Measurements from ENCODE around the gene NECTIN4. TPM values are rescaled to one million over a fixed set of nuclear protein-coding genes. Genes with fewer than 3 reads are reported as not detected.

Gene NECTIN4
- total and polyA plus RNA-seq, 10 of the 15 experiments (the other 5 are each of a cell fraction or from before 2014, with no cell fraction given) = 2.8 to 8.7 (median 3.7) TPM

GRCh38 chr1:161083748-161084596, 5.4 kb downstream of the NECTIN4 start:
- SMC1A ChIA-PET (ENCODE audit: uncharacterized antibody, unreplicated experiment) = interaction anchor here (1.6 to 2.7 kb wide), 3 partner anchors 10 to 13 kb away, joined by 3 to 8 read pairs (median 4); no protein-coding TSS in a partner anchor
- no TSS peak for BruUV-seq (replicated peaks)
- FAIRE-seq = no peak
- Histone ChIP-seq H2AFZ (ENCODE audit: control insufficient read depth, low read depth, low read length) (no peak overlapping the region), H3K9ac (ENCODE audit: control insufficient read depth, insufficient read depth, low read length) (no peak overlapping the region), H4K20me1 (ENCODE audit: control insufficient read depth, insufficient read depth) (no peaks in the 10 kb centered on the region), H3K4me2 (ENCODE audit: control insufficient read depth, insufficient read depth) (no peak overlapping the region), H3K27me3 (replicated peaks in 1 of 2; ENCODE audit: control insufficient read depth in 2 of 2, insufficient read depth in 2 of 2, low read length in 1 of 2) (no peaks in the 10 kb centered on the region), H3K27ac (ENCODE audit: control insufficient read depth, insufficient read depth) (no peak overlapping the region), H3K9me3 (replicated peaks; ENCODE audit: control insufficient read depth, insufficient read depth, low read length) (no peaks in the 10 kb centered on the region), H3K79me2 (ENCODE audit: control insufficient read depth, insufficient read depth, low read length) (no peaks in the 10 kb centered on the region), H3K36me3 (ENCODE audit: control insufficient read depth in 2 of 2, insufficient read depth in 2 of 2, low read length in 1 of 2) (no peaks in the 10 kb centered on the region), H3K4me3 (no peak overlapping the region), H3K4me1 (ENCODE audit: control insufficient read depth, insufficient read depth, low read length) (no peaks in the 10 kb centered on the region; the same call in 1 of the 2 replicates)
- in situ Hi-C loops (cut with MboI) = no loop called here
- RAD21 ChIA-PET (ENCODE audit: unreplicated experiment) = interaction anchor here (1.4 kb wide), 1 partner anchor 12 kb away, joined by 3 read pairs; no protein-coding TSS in a partner anchor
- intact Hi-C loops (cut with micrococcal nuclease; ENCODE audit: unreplicated experiment) = no loop called here
- no peak for ATAC-seq
- 60% methylated on average over 10 of the region's 10 CpGs for WGBS (ENCODE audit: insufficient coverage, insufficient replicate concordance, low lambda C conversion rate, missing lambda C conversion rate)
- DNase-seq (ENCODE audit: low read depth, low spot score) = no peak
- CTCF ChIA-PET = interaction anchor here (0.6 to 1.3 kb wide), 3 partner anchors 10 to 12 kb away, joined by 3 to 5 read pairs (median 3); no protein-coding TSS in a partner anchor
- POLR2A ChIA-PET = no interaction called here
- TF ChIP-seq, protein P1, sequence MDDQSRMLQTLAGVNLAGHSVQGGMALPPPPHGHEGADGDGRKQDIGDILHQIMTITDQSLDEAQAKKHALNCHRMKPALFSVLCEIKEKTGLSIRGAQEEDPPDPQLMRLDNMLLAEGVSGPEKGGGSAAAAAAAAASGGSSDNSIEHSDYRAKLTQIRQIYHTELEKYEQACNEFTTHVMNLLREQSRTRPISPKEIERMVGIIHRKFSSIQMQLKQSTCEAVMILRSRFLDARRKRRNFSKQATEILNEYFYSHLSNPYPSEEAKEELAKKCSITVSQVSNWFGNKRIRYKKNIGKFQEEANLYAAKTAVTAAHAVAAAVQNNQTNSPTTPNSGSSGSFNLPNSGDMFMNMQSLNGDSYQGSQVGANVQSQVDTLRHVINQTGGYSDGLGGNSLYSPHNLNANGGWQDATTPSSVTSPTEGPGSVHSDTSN (IDR thresholded peaks at IDR 0.05; ENCODE audit: insufficient replicate concordance, low read depth, low read length) = no peak
- TF ChIP-seq JUNB (IDR thresholded peaks at IDR 0.05) = no peak
- TF ChIP-seq ASH2L (IDR thresholded peaks at IDR 0.05; ENCODE audit: borderline replicate concordance, low read depth) = no peak
- TF ChIP-seq ATF2 (IDR thresholded peaks at IDR 0.05; ENCODE audit: low read length) = no peak
- no peak for TF ChIP-seq CEBPZ (IDR thresholded peaks at IDR 0.05; ENCODE audit: low read depth, low read length)
- no peak for TF ChIP-seq RFX5 (IDR thresholded peaks at IDR 0.05; ENCODE audit: low read depth, low read length)
- no peak for TF ChIP-seq KDM1A (IDR thresholded peaks at IDR 0.05; ENCODE audit: borderline replicate concordance)
- TF ChIP-seq TARDBP (IDR thresholded peaks at IDR 0.05; ENCODE audit: borderline replicate concordance) = no peak
- no peak for TF ChIP-seq HDGF (IDR thresholded peaks at IDR 0.05)
- no peak for TF ChIP-seq BACH1 (IDR thresholded peaks at IDR 0.05; ENCODE audit: borderline replicate concordance)
- TF ChIP-seq RBBP5 (conservative IDR thresholded peaks at IDR 0.05) = no peak
- no peak for TF ChIP-seq IRF5 (IDR thresholded peaks at IDR 0.05; ENCODE audit: borderline replicate concordance)
- TF ChIP-seq ATF3 (IDR thresholded peaks at IDR 0.05; ENCODE audit: borderline replicate concordance, extremely low read depth, low read depth, low read length) = no peak

All from GM12878 (cell line).